HepG2 (cell line): ENCODE data around the gene BPIFB2. TPM values are rescaled to one million over a fixed set of nuclear protein-coding genes. Genes with fewer than 3 reads are reported as not detected.

Experiments
- AKAP8 ChIP-seq: sonication (generic); formaldehyde crosslinking; IDR thresholded peaks from 2 replicates; pipeline ENCODE4 v1.5.1; 2020; ENCODE audit warnings: mild to moderate bottlenecking, missing genetic modification reagents
- ATF7-NPFF ChIP-seq: sonication (generic); formaldehyde crosslinking; IDR thresholded peaks from 2 replicates; pipeline ENCODE4 v1.8.1; 2023; ENCODE audit warnings: mild to moderate bottlenecking, low read depth, missing genetic modification reagents, moderate library complexity
- CENPT ChIP-seq: sonication (generic); formaldehyde crosslinking; IDR thresholded peaks from 2 replicates; pipeline ENCODE4 v1.8.0; 2022; ENCODE audit warnings: low read depth, mild to moderate bottlenecking, moderate library complexity, missing genetic modification reagents
- DPF2 ChIP-seq: sonication (generic); formaldehyde crosslinking; IDR thresholded peaks from 2 replicates; pipeline ENCODE4 v1.4.0; 2020; ENCODE audit warnings: mild to moderate bottlenecking, low read depth, missing genetic modification reagents, borderline replicate concordance
- ESRRA ChIP-seq: sonication (generic); formaldehyde crosslinking; IDR thresholded peaks from 2 replicates; pipeline ENCODE4 v1.5.1; 2020; ENCODE audit warnings: mild to moderate bottlenecking, low read depth, missing genetic modification reagents
- FOXO1 ChIP-seq: sonication (generic); formaldehyde crosslinking; IDR thresholded peaks from 2 replicates; pipeline ENCODE4 v1.4.0; 2020; ENCODE audit warnings: missing genetic modification reagents
- HES4 ChIP-seq: sonication (generic); formaldehyde crosslinking; IDR thresholded peaks from 2 replicates; pipeline ENCODE4 v1.9.0; 2021; ENCODE audit warnings: mild to moderate bottlenecking, missing genetic modification reagents, borderline replicate concordance
- JARID2 ChIP-seq: sonication (generic); formaldehyde crosslinking; IDR thresholded peaks from 2 replicates; pipeline ENCODE4 v1.8.1; 2023; ENCODE audit warnings: missing genetic modification reagents, inconsistent platforms; ENCODE audit not compliant: insufficient replicate concordance
- KLF12 ChIP-seq: sonication (generic); formaldehyde crosslinking; IDR thresholded peaks from 2 replicates; pipeline ENCODE4 v1.4.0; 2020; ENCODE audit warnings: missing genetic modification reagents, borderline replicate concordance
- REPIN1 ChIP-seq: sonication (generic); formaldehyde crosslinking; IDR thresholded peaks from 2 replicates; pipeline ENCODE4 v1.8.0; 2022; ENCODE audit warnings: missing genetic modification reagents, low read depth, mild to moderate bottlenecking, borderline replicate concordance
- RNF2 ChIP-seq: fragments of 450-650 bp; conservative IDR thresholded peaks from 2 replicates; pipeline ENCODE4 v1.6.1; 2016; ENCODE audit warnings: low read depth
- SNAPC2 ChIP-seq: sonication (generic); formaldehyde crosslinking; IDR thresholded peaks from 2 replicates; pipeline ENCODE4 v1.8.1; 2022; ENCODE audit warnings: mild to moderate bottlenecking, missing genetic modification reagents
- TOE1 ChIP-seq: sonication (generic); formaldehyde crosslinking; IDR thresholded peaks from 2 replicates; pipeline ENCODE4 v1.4.0; 2020; ENCODE audit warnings: mild to moderate bottlenecking, missing genetic modification reagents
- YEATS4 ChIP-seq: sonication (generic); formaldehyde crosslinking; IDR thresholded peaks from 2 replicates; pipeline ENCODE4 v1.4.0; 2020; ENCODE audit warnings: missing genetic modification reagents, borderline replicate concordance
- ZNF282 ChIP-seq: fragments of 450-650 bp; IDR thresholded peaks from 2 replicates; pipeline ENCODE4 v1.6.1; 2018; ENCODE audit not compliant: partially characterized antibody
- ZNF3 ChIP-seq: IDR thresholded peaks from 2 replicates; pipeline ENCODE4 v1.7.0; 2017; ENCODE audit warnings: inconsistent platforms
- ZNF44 ChIP-seq: sonication (generic); formaldehyde crosslinking; IDR thresholded peaks from 2 replicates; pipeline ENCODE4 v1.5.1; 2020; ENCODE audit warnings: mild to moderate bottlenecking, missing genetic modification reagents
- ZNF468 ChIP-seq: sonication (generic); formaldehyde crosslinking; IDR thresholded peaks from 2 replicates; pipeline ENCODE4 v1.8.0; 2022; ENCODE audit warnings: mild to moderate bottlenecking, moderate library complexity, missing genetic modification reagents
- ZNF749 ChIP-seq: sonication (generic); formaldehyde crosslinking; IDR thresholded peaks from 2 replicates; pipeline ENCODE4 v1.8.0; 2022; ENCODE audit warnings: mild to moderate bottlenecking, missing genetic modification reagents, moderate library complexity, borderline replicate concordance
- polyA plus RNA-seq, 8 experiments: library from polyadenylated mRNA; depleted of rRNA in 3 of 8; stranded (reverse) in 7 of 8; unstranded in 1 of 8; fragments of >200 nt; fragmentation: Illumina TruSeq in 4 of 8; extraction: Trizol in 4 of 8; gene quantifications; 2 replicates each; pipeline versions ENCODE4 v1.2.1 to v1.2.3, GENCODE V29; 2011 to 2016; ENCODE audit warnings: low read depth in 4 of 8, missing spikeins in 1 of 8, mixed read lengths in 1 of 8; ENCODE audit not compliant: insufficient read depth in 1 of 8
- total RNA-seq, 5 experiments: library from RNA; depleted of rRNA; stranded (reverse); fragments of >200 nt; fragmentation: Illumina TruSeq; extraction: Trizol; gene quantifications; 2 replicates each; pipeline ENCODE4 v1.2.3, GENCODE V29; 2016; ENCODE audit warnings: low read depth in 1 of 5
- TF ChIP-seq, protein P1 (sequence below): sonication (generic); formaldehyde crosslinking; IDR thresholded peaks from 2 replicates; pipeline ENCODE4 v1.5.1; 2020; ENCODE audit warnings: missing genetic modification reagents, mild to moderate bottlenecking, borderline replicate concordance
- TF ChIP-seq, protein P2 (sequence below): IDR thresholded peaks from 2 replicates; pipeline ENCODE4 v1.6.1; 2016; ENCODE audit warnings: missing genetic modification reagents, missing compliant biosample characterization
- TF ChIP-seq, protein P3 (sequence below): sonication (generic); formaldehyde crosslinking; IDR thresholded peaks from 2 replicates; pipeline ENCODE4 v1.5.0; 2020; ENCODE audit warnings: missing genetic modification reagents
- TF ChIP-seq, protein P4 (sequence below): sonication (generic); formaldehyde crosslinking; IDR thresholded peaks from 2 replicates; pipeline ENCODE4; 2020; ENCODE audit warnings: missing genetic modification reagents, mild to moderate bottlenecking, borderline replicate concordance

Gene BPIFB2
- total and polyA plus RNA-seq, 2 of the 13 experiments (the other 11 are each of a cell fraction or from before 2014, with no cell fraction given), result 54.5 to 902 TPM

DNA sequence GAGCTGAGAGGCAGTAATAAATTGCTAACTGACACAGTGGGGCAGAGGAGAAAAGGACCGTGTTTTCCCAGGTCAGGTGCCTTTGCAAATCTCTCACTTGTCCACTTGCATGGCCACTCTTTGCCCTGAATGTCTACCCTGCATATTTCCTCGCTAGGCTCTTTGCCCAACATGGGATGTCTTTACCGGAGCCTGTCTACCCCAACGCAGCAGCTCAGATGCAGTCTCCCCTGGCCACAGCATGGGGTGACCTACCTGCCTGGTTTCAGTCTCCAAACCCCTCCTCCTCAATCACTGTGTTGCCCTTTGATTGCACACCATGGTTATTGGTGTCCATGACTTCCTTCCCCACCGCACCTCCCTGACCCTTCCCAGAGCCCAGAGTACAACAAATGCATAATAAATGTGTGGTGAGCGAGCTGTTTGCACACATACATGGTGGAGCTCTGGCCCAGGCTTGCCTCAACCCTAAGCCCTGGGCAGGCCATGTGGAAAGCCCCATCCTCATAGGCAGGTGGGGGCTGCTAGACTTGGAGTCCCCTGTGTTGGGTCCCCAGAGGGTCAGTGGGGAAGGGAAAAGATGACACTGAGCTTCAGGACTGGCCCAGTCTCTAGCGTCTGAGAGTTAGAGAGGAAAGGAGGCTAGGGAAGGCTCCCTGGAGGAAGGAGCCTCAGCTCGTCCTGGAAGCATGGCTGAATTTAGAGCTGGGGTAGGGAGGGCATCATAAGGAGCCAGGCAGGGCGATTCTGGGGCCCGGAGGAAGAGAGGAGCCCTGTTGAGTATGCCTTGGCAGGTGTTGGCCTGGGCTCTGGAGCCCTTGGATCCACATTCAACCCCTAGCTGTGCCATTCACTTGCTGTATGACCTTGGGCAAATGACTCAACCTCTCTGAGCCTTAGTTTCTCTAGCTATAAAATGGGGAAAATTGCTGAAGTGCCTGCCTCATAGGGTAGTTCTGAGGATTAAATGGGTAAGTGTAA is 19.6 kb downstream of the BPIFB2 start (continued):
- TF ChIP-seq YEATS4 (CRISPR knock-in tag), result no peak
- no peak; the same call in 1 of the 2 replicates for TF ChIP-seq FOXO1 (CRISPR knock-in tag)
- peak; percentile 70; the same call in 1 of the 2 replicates for TF ChIP-seq HES4 (CRISPR knock-in tag)
- no peak for TF ChIP-seq ZNF3 (CRISPR knock-in tag)
- no peak; the same call in 1 of the 2 replicates for TF ChIP-seq SNAPC2 (CRISPR knock-in tag)
- peak; percentile 59; the same call in 1 of the 2 replicates for TF ChIP-seq ATF7-NPFF (CRISPR knock-in tag)
- no peak for TF ChIP-seq ESRRA (CRISPR knock-in tag)
- TF ChIP-seq ZNF749 (CRISPR knock-in tag), result no peak
- 0 out of 2 replicates have a peak, but pooled peaks have one; percentile 30 for TF ChIP-seq CENPT (CRISPR knock-in tag)
- no peak for TF ChIP-seq ZNF282
- TF ChIP-seq JARID2, result no peak
- TF ChIP-seq DPF2, result no peak
- TF ChIP-seq TOE1 (CRISPR knock-in tag), result no peak
- TF ChIP-seq KLF12, result no peak
- no peak for TF ChIP-seq ZNF44 (CRISPR knock-in tag)
- TF ChIP-seq REPIN1, result no peak
- TF ChIP-seq, protein P1, sequence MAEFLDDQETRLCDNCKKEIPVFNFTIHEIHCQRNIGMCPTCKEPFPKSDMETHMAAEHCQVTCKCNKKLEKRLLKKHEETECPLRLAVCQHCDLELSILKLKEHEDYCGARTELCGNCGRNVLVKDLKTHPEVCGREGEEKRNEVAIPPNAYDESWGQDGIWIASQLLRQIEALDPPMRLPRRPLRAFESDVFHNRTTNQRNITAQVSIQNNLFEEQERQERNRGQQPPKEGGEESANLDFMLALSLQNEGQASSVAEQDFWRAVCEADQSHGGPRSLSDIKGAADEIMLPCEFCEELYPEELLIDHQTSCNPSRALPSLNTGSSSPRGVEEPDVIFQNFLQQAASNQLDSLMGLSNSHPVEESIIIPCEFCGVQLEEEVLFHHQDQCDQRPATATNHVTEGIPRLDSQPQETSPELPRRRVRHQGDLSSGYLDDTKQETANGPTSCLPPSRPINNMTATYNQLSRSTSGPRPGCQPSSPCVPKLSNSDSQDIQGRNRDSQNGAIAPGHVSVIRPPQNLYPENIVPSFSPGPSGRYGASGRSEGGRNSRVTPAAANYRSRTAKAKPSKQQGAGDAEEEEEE (CRISPR knock-in tag), result no peak
- no peak for TF ChIP-seq ZNF468
- TF ChIP-seq, protein P2, sequence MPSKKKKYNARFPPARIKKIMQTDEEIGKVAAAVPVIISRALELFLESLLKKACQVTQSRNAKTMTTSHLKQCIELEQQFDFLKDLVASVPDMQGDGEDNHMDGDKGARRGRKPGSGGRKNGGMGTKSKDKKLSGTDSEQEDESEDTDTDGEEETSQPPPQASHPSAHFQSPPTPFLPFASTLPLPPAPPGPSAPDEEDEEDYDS (CRISPR knock-in tag), result no peak; the same call in 1 of the 2 replicates
- TF ChIP-seq AKAP8 (CRISPR knock-in tag), result no peak; the same call in 1 of the 2 replicates
- TF ChIP-seq, protein P3, sequence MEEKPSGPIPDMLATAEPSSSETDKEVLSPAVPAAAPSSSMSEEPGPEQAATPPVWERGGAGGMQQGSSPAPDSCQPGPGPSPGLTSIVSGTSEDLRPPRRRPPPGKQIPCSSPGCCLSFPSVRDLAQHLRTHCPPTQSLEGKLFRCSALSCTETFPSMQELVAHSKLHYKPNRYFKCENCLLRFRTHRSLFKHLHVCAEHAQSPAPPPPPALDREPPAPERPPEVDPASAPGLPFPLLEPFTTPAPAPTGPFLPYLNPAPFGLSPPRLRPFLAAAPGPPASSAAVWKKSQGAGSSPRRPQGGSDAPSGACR (CRISPR knock-in tag), result no peak
- TF ChIP-seq RNF2, result no peak
- TF ChIP-seq, protein P4, sequence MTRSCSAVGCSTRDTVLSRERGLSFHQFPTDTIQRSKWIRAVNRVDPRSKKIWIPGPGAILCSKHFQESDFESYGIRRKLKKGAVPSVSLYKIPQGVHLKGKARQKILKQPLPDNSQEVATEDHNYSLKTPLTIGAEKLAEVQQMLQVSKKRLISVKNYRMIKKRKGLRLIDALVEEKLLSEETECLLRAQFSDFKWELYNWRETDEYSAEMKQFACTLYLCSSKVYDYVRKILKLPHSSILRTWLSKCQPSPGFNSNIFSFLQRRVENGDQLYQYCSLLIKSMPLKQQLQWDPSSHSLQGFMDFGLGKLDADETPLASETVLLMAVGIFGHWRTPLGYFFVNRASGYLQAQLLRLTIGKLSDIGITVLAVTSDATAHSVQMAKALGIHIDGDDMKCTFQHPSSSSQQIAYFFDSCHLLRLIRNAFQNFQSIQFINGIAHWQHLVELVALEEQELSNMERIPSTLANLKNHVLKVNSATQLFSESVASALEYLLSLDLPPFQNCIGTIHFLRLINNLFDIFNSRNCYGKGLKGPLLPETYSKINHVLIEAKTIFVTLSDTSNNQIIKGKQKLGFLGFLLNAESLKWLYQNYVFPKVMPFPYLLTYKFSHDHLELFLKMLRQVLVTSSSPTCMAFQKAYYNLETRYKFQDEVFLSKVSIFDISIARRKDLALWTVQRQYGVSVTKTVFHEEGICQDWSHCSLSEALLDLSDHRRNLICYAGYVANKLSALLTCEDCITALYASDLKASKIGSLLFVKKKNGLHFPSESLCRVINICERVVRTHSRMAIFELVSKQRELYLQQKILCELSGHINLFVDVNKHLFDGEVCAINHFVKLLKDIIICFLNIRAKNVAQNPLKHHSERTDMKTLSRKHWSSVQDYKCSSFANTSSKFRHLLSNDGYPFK (CRISPR knock-in tag), result no peak
